GM21381 (cell line): ENCODE data around the gene UBE2G2.

Experiments used
- ATAC-seq: cut with Tn5 transposase; IDR thresholded peaks from one replicate; pipeline ENCODE4 v1.9.1; 2021; ENCODE audit warnings: mild to moderate bottlenecking, moderate library complexity; ENCODE audit not compliant: unreplicated experiment

The UBE2G2 gene

GRCh38 chr21:44791993-44792392 lies 9.6 kb downstream of the UBE2G2 start:
- no peak for ATAC-seq

GRCh38 chr21:44791246-44791645 lies 10.4 kb downstream of the UBE2G2 start:
- no peak for ATAC-seq

- no peak for ATAC-seq
Measured at GRCh38 chr21:44790368-44790767, 11.3 kb downstream of the UBE2G2 start.

GRCh38 chr21:44789880-44790279 lies 11.7 kb downstream of the UBE2G2 start:
- no peak for ATAC-seq

- no peak for ATAC-seq
Measured at GRCh38 chr21:44785620-44786335, 15.8 kb downstream of the UBE2G2 start.

GRCh38 chr21:44784810-44785209 lies 16.8 kb downstream of the UBE2G2 start:
- ATAC-seq: no peak

GRCh38 chr21:44783020-44783696 lies 18.5 kb downstream of the UBE2G2 start:
- ATAC-seq: no peak

- ATAC-seq: no peak
Measured at GRCh38 chr21:44780767-44781459, 20.7 kb downstream of the UBE2G2 start.

- ATAC-seq: no peak
Measured at GRCh38 chr21:44780137-44780502, 21.5 kb downstream of the UBE2G2 start.

GRCh38 chr21:44779417-44780136 lies 22.0 kb downstream of the UBE2G2 start:
- no peak for ATAC-seq

- no peak for ATAC-seq
Measured at GRCh38 chr21:44778983-44779382, 22.6 kb downstream of the UBE2G2 start.

GRCh38 chr21:44778499-44778911 lies 23.1 kb downstream of the UBE2G2 start:
- no peak for ATAC-seq

- ATAC-seq: no peak
Measured at GRCh38 chr21:44778094-44778493, 23.5 kb downstream of the UBE2G2 start.

- no peak for ATAC-seq
Measured at GRCh38 chr21:44774972-44775371, 26.6 kb downstream of the UBE2G2 start.

GRCh38 chr21:44773291-44773932 lies 28.2 kb downstream of the UBE2G2 start:
- no peak for ATAC-seq

GRCh38 chr21:44771896-44772525 lies 29.6 kb downstream of the UBE2G2 start:
- ATAC-seq: no peak

GRCh38 chr21:44767834-44768831 lies 33.5 kb downstream of the UBE2G2 start:
- no peak for ATAC-seq

- no peak for ATAC-seq
Measured at GRCh38 chr21:44766818-44767354, 34.7 kb downstream of the UBE2G2 start.
